K562 (cell line): ENCODE results near the gene CCDC9. TPM values are rescaled to one million over a fixed set of nuclear protein-coding genes. Genes with fewer than 3 reads are reported as not detected.
A peak's percentile ranks its signal among the peaks of the same experiment; 100 is the strongest.

Experiments
- CHD2 ChIP-seq: IDR thresholded peaks from 2 replicates; pipeline ENCODE4 v1.6.1; 2011; ENCODE audit warnings: low read depth, low read length
- DNMT1 ChIP-seq: fragments of 450-650 bp; IDR thresholded peaks from 2 replicates; pipeline ENCODE4 v1.6.1; 2016; ENCODE audit warnings: antibody characterized with exemption, mild to moderate bottlenecking
- ETS1 ChIP-seq: conservative IDR thresholded peaks from 2 replicates; pipeline ENCODE4 v1.6.1; 2011; ENCODE audit warnings: low read depth, mild to moderate bottlenecking, low read length; ENCODE audit not compliant: control insufficient read depth
- HNRNPLL ChIP-seq: fragments of 200-400 bp; formaldehyde crosslinking; IDR thresholded peaks from 2 replicates; pipeline ENCODE4 v1.6.1; 2017; ENCODE audit warnings: low read length, low read depth, mild to moderate bottlenecking; ENCODE audit not compliant: poor library complexity, severe bottlenecking
- KDM1A ChIP-seq, 2 experiments: fragments of 450-650 bp; IDR thresholded peaks; 2 replicates each; pipeline ENCODE4 v1.6.1; 2016; ENCODE audit warnings: mild to moderate bottlenecking in 2 of 2
- MBD1 ChIP-seq: fragments of 250-450 bp; sonication (Bioruptor Pico); IDR thresholded peaks from 2 replicates; pipeline ENCODE4 v1.8.0; 2022; ENCODE audit warnings: inconsistent platforms
- MTA1 ChIP-seq: fragments of 450-650 bp; IDR thresholded peaks from 2 replicates; pipeline ENCODE4 v1.6.1; 2017; ENCODE audit warnings: borderline replicate concordance
- NUFIP1 ChIP-seq: fragments of 450-650 bp; IDR thresholded peaks from 2 replicates; pipeline ENCODE4 v1.6.1; 2018; ENCODE audit not compliant: partially characterized antibody
- YY1 ChIP-seq, 3 experiments: IDR thresholded peaks; 2 replicates each; pipeline ENCODE4 v1.6.1; 2011; ENCODE audit warnings: low read length in 2 of 3, mild to moderate bottlenecking in 2 of 3, moderate library complexity in 2 of 3, borderline replicate concordance in 1 of 3, control low read depth in 1 of 3, low read depth in 1 of 3; ENCODE audit not compliant: insufficient read depth in 3 of 3, insufficient replicate concordance in 2 of 3, control insufficient read depth in 1 of 3, insufficient read length in 1 of 3; ENCODE audit errors: extremely low read depth in 1 of 3
- ZNF174 ChIP-seq: fragments of 250-450 bp; sonication (Bioruptor Pico); IDR thresholded peaks from 2 replicates; pipeline ENCODE4 v1.4.0; 2020; ENCODE audit warnings: mild to moderate bottlenecking
- ZNF79 ChIP-seq: fragments of 250-450 bp; sonication (Bioruptor Pico); IDR thresholded peaks from 2 replicates; pipeline ENCODE4 v1.4.0; 2020; ENCODE audit warnings: low read depth, mild to moderate bottlenecking, moderate library complexity
- polyA plus RNA-seq, 8 experiments: library from polyadenylated mRNA; depleted of rRNA in 4 of 8; stranded (reverse) in 5 of 8; unstranded in 3 of 8; fragments of >200 nt; fragmentation: Nextera tagmentation in 2 of 8; fragmentation: Illumina TruSeq in 1 of 8; extraction: Ambion mirVana in 2 of 8; extraction: Trizol in 1 of 8; gene quantifications; 2 replicates each; pipeline versions ENCODE4 v1.2.1 to v1.2.3, GENCODE V29; 2011 to 2014; ENCODE audit warnings: inconsistent platforms in 1 of 8, missing spikeins in 1 of 8
- total RNA-seq, 7 experiments: library from RNA; depleted of rRNA in 6 of 7; stranded (reverse); fragments of >200 nt in 6 of 7; fragmentation: Illumina TruSeq in 2 of 7; extraction: Trizol in 2 of 7; gene quantifications; 2 replicates each; pipeline versions ENCODE4 v1.2.1 to v1.2.3, GENCODE V29; 2011 to 2021; ENCODE audit warnings: low replicate concordance in 1 of 7
- TF ChIP-seq, protein P1 (sequence below), 2 experiments: fragments of 150-350 bp in 1 of 2; IDR thresholded peaks; 2 replicates each; pipeline ENCODE4 v1.6.1; 2012 to 2016; ENCODE audit warnings: low read depth in 2 of 2, low read length in 2 of 2, mild to moderate bottlenecking in 1 of 2, moderate library complexity in 1 of 2
- TF ChIP-seq, protein P2 (sequence below), 2 experiments: fragments of 450-650 bp; conservative IDR thresholded peaks; 2 replicates each; pipeline ENCODE4 v1.6.1; 2017; ENCODE audit warnings: mild to moderate bottlenecking in 2 of 2, moderate library complexity in 2 of 2
- TF ChIP-seq, protein P3 (sequence below): sonication (generic); formaldehyde crosslinking; IDR thresholded peaks from 2 replicates; pipeline ENCODE4 v1.9.0; 2022; ENCODE audit warnings: mild to moderate bottlenecking, missing genetic modification reagents

The CCDC9 gene
- total and polyA plus RNA-seq, 9 of the 15 experiments (the other 6 are each of a cell fraction or from before 2014, with no cell fraction given): 0.23 to 38.6 (median 8.4) TPM

DNA sequence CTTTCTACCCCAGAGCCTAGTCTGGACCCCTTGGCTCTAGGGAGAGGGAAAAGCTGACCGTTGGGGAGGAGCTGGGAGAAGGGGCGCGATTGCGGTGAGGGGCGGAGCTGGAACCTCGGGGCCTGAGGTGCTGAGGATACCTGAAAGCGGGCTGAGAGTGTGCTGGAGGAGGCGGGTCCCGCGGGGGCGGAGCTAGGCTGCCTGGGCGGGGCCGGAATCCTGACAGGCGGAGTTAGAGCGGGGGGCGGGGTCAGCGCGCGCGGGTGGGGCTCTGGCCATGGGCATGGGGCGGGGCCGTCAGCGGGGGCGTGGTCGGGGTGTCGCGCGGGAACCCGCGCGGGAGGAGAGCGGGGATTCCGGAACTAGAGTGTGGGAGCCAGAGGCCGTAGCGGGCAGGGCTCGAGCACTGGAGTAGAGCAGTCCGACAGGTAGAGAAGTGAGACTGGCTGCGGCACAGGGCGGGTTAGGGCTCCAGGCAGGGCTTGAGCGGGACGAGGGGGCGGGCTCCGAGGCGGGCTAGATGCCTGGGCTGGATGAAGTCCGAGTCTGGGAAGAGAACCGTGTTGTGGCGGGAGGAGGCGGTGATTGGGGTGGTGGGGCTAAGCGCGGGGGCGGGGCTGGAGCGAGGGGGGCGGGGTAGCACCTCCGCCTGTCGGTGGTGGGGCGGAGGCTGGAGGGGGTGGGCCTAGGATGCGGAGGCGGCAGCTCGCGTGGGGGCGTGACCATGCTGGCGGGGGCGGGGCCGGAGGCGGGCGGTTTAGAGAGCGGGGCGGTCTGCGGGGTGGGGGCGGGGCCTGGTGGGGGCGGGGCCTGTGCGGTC, 18.0 kb downstream of the CCDC9 start, which contains the start of gene INAFM1 (continued):
- TF ChIP-seq MBD1 (CRISPR knock-in tag): no peak
- TF ChIP-seq CHD2: peak; percentile 91
- TF ChIP-seq DNMT1: no peak
- TF ChIP-seq, protein P1, sequence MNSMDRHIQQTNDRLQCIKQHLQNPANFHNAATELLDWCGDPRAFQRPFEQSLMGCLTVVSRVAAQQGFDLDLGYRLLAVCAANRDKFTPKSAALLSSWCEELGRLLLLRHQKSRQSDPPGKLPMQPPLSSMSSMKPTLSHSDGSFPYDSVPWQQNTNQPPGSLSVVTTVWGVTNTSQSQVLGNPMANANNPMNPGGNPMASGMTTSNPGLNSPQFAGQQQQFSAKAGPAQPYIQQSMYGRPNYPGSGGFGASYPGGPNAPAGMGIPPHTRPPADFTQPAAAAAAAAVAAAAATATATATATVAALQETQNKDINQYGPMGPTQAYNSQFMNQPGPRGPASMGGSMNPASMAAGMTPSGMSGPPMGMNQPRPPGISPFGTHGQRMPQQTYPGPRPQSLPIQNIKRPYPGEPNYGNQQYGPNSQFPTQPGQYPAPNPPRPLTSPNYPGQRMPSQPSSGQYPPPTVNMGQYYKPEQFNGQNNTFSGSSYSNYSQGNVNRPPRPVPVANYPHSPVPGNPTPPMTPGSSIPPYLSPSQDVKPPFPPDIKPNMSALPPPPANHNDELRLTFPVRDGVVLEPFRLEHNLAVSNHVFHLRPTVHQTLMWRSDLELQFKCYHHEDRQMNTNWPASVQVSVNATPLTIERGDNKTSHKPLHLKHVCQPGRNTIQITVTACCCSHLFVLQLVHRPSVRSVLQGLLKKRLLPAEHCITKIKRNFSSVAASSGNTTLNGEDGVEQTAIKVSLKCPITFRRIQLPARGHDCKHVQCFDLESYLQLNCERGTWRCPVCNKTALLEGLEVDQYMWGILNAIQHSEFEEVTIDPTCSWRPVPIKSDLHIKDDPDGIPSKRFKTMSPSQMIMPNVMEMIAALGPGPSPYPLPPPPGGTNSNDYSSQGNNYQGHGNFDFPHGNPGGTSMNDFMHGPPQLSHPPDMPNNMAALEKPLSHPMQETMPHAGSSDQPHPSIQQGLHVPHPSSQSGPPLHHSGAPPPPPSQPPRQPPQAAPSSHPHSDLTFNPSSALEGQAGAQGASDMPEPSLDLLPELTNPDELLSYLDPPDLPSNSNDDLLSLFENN (IDR thresholded peaks at IDR 0.05; ENCODE audit: low read depth in 2 of 2, low read length in 2 of 2): 0 out of 4 replicates have a peak, but pooled peaks of 1 of the 2 experiments have one; percentile 9
- TF ChIP-seq MTA1: no peak
- no peak for TF ChIP-seq HNRNPLL
- no peak for TF ChIP-seq ZNF174 (CRISPR knock-in tag)
- peak in 2 of 3 experiments; percentile 18 to 32 for TF ChIP-seq YY1 (IDR thresholded peaks at IDR 0.05; ENCODE audit: borderline replicate concordance in 1 of 3, control insufficient read depth in 1 of 3, extremely low read depth in 1 of 3, insufficient read depth in 3 of 3, insufficient read length in 1 of 3, insufficient replicate concordance in 2 of 3, low read depth in 1 of 3, low read length in 2 of 3)
- TF ChIP-seq, protein P2, sequence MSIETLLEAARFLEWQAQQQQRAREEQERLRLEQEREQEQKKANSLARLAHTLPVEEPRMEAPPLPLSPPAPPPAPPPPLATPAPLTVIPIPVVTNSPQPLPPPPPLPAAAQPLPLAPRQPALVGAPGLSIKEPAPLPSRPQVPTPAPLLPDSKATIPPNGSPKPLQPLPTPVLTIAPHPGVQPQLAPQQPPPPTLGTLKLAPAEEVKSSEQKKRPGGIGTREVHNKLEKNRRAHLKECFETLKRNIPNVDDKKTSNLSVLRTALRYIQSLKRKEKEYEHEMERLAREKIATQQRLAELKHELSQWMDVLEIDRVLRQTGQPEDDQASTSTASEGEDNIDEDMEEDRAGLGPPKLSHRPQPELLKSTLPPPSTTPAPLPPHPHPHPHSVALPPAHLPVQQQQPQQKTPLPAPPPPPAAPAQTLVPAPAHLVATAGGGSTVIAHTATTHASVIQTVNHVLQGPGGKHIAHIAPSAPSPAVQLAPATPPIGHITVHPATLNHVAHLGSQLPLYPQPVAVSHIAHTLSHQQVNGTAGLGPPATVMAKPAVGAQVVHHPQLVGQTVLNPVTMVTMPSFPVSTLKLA (conservative IDR thresholded peaks at IDR 0.05): peak; percentile 58 to 67; a peak in 3 of 4 replicates
- TF ChIP-seq ETS1: peak; percentile 52; the same call in 1 of the 2 replicates
- no peak for TF ChIP-seq NUFIP1
- TF ChIP-seq ZNF79: no peak
- TF ChIP-seq, protein P3, sequence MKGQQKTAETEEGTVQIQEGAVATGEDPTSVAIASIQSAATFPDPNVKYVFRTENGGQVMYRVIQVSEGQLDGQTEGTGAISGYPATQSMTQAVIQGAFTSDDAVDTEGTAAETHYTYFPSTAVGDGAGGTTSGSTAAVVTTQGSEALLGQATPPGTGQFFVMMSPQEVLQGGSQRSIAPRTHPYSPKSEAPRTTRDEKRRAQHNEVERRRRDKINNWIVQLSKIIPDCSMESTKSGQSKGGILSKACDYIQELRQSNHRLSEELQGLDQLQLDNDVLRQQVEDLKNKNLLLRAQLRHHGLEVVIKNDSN (CRISPR knock-in tag): no peak
- TF ChIP-seq KDM1A (IDR thresholded peaks at IDR 0.05): no peak
